ENCODE results near the gene GPR135.

The GPR135 gene

DNA sequence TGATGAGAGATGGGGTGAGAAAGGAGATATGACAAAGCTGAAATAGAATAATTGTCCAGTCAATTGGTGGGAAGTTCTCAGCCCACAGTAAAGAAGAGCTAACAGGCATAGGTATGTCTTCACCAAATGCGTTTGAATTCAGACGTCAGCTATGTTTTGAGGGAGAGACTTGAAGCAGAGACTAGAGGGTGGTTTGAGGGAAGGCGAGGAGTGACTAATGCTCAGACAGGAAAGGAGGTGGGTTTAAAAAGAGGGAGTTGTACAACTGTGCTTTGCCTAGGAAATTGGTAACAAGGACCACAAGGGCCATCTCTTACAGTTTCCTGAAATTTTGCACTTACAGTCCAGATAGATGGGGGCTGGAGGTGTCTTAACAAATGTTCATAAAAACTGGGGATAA, 25.6 kb upstream of the GPR135 start:
- no peak overlapping the region for H3K27ac ChIP-seq (ENCODE audit: insufficient read depth, low read depth, low read length, poor library complexity, severe bottlenecking)
- H3K36me3 ChIP-seq (ENCODE audit: control insufficient read depth, insufficient read depth, low read length): peaks cover 35% of the 10 kb centered on the region
- no peaks in the 10 kb centered on the region for H3K9me3 ChIP-seq (ENCODE audit: control insufficient read depth, low read length)
- no peak overlapping the region for H3K4me3 ChIP-seq (ENCODE audit: insufficient read depth, low read depth, low read length)
- no peaks in the 10 kb centered on the region for H3K27me3 ChIP-seq (ENCODE audit: control insufficient read depth, insufficient read depth, low read length, poor library complexity, severe bottlenecking)
- 94 to 96% methylated on average over 3 of the region's 3 CpGs for WGBS, 2 experiments
- no peaks in the 10 kb centered on the region for H3K4me1 ChIP-seq (ENCODE audit: control insufficient read depth, insufficient read depth, low read length)

DNA sequence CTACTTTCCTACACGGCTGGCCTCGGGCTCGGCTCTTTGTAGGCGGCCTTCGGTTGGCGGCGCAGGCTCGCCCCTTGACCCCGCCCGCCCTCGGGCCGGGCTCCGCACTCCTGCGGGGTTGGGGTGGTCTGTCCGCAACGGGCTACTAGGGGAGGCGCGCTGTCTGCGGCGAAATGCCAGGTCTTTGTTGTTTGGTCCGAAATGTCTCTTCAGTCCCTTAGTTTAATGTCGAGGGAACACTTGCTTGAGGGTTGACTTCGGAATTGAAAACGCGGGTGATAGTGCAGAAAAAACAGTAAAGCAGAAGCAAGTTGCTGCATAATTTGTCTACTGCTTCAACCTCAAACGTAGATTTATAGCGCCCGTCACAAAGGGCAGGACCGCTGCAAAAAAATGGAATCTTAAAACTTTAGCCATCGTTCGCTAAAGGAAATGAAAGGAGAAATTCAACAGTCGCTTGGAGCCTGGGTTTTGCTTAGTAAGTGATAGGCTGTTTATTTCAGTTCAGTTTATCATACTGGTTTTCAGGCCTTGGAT, 19.5 kb upstream of the GPR135 start:
- WGBS, 2 experiments: 1% methylated on average over 32 of the region's 32 CpGs
- Histone ChIP-seq H3K9me3 (ENCODE audit: control insufficient read depth, low read length) (no peaks in the 10 kb centered on the region), H3K4me1 (ENCODE audit: control insufficient read depth, insufficient read depth, low read length) (no peaks in the 10 kb centered on the region), H3K36me3 (ENCODE audit: control insufficient read depth, insufficient read depth, low read length) (peaks cover 8% of the 10 kb centered on the region), H3K27ac (ENCODE audit: insufficient read depth, low read depth, low read length, poor library complexity, severe bottlenecking) (peak overlapping the region; percentile 83), H3K4me3 (ENCODE audit: insufficient read depth, low read depth, low read length) (peak overlapping the region; percentile 90), H3K27me3 (ENCODE audit: control insufficient read depth, insufficient read depth, low read length, poor library complexity, severe bottlenecking) (no peaks in the 10 kb centered on the region)

DNA sequence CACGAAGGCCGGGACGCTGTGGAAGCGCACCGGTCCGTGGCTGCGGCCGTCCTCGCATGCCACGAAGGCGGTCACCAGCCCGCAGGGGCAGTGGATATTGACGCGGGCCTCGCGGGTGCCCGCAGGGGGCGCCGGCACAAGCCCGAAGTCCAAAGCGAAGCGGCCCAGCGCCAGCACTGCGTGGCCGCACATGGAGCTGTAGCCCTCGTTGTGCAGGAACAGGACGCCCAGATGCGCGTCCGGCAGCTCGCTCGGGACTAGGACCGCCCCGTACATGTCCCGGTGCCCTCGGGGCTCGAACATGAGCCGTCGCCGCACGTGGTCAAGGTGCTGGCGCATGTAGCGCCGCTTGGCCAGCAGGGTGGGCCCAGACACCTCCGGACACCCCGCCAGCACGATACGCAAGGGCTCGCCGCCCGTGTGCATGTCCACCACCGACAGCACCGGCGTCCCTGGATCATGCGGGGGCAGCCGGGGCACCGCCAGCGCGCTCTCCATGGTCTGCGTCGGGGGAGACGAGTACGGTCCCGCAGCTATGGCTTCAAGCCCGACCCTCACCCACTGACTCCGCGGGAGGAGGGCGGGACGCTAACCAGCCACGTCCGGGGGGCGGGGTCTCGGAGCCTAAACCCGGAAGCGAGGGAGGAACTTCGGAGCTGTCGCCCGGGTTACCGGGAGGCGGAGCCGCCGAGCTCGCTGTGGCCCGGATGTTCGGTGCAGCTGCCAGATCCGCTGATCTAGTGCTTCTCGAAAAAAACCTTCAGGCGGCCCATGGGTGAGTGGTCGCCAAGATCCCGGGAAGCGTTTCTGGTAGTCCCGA, 18.8 kb upstream of the GPR135 start, which contains the start of the genes JKAMP and L3HYPDH:
Gene JKAMP (plus strand): TSS at position 699 of the 820 bp plus-strand sequence. CDS start 73 bp downstream, at position 772.
Gene L3HYPDH (minus strand): TSS at position 590 of the 820 bp plus-strand sequence. CDS start 92 bp downstream, at position 498.
- no peaks in the 10 kb centered on the region for H3K9me3 ChIP-seq (ENCODE audit: control insufficient read depth, low read length)
- WGBS, 2 experiments: 0% methylated on average over 92 of the region's 92 CpGs
- H3K36me3 ChIP-seq (ENCODE audit: control insufficient read depth, insufficient read depth, low read length): peaks cover 6% of the 10 kb centered on the region
- H3K27me3 ChIP-seq (ENCODE audit: control insufficient read depth, insufficient read depth, low read length, poor library complexity, severe bottlenecking): no peaks in the 10 kb centered on the region
- no peaks in the 10 kb centered on the region for H3K4me1 ChIP-seq (ENCODE audit: control insufficient read depth, insufficient read depth, low read length)
- peak within 1 kb of the TSS; percentile 83 for H3K27ac ChIP-seq (ENCODE audit: insufficient read depth, low read depth, low read length, poor library complexity, severe bottlenecking)
- peak within 1 kb of the TSS; percentile 90 for H3K4me3 ChIP-seq (ENCODE audit: insufficient read depth, low read depth, low read length)

DNA sequence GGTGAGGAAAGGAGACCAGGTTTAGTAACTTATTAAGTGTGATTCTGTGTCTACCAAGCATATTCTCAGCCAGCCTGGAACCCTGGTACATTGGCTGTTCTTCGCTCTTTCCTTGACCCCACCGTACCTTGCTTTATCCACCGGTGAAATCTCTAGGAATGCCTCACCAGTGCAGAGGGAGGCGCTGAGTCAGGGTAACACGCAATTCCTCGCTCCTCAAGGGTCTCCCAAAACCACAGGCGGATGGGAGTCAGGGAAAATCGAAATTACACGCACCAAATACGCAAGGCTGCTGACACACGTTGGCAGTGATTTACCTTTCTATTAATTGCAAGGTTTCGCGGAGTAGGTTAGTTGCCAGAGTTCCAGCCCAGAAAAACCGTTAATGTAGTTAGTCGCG, 18.2 kb upstream of the GPR135 start:
- H3K27ac ChIP-seq (ENCODE audit: insufficient read depth, low read depth, low read length, poor library complexity, severe bottlenecking): no peak overlapping the region
- H3K27me3 ChIP-seq (ENCODE audit: control insufficient read depth, insufficient read depth, low read length, poor library complexity, severe bottlenecking): no peaks in the 10 kb centered on the region
- 2 to 3% methylated on average over 16 of the region's 16 CpGs for WGBS, 2 experiments
- no peaks in the 10 kb centered on the region for H3K9me3 ChIP-seq (ENCODE audit: control insufficient read depth, low read length)
- peaks cover 3% of the 10 kb centered on the region for H3K36me3 ChIP-seq (ENCODE audit: control insufficient read depth, insufficient read depth, low read length)
- H3K4me1 ChIP-seq (ENCODE audit: control insufficient read depth, insufficient read depth, low read length): no peaks in the 10 kb centered on the region
- H3K4me3 ChIP-seq (ENCODE audit: insufficient read depth, low read depth, low read length): peak overlapping the region; percentile 90

DNA sequence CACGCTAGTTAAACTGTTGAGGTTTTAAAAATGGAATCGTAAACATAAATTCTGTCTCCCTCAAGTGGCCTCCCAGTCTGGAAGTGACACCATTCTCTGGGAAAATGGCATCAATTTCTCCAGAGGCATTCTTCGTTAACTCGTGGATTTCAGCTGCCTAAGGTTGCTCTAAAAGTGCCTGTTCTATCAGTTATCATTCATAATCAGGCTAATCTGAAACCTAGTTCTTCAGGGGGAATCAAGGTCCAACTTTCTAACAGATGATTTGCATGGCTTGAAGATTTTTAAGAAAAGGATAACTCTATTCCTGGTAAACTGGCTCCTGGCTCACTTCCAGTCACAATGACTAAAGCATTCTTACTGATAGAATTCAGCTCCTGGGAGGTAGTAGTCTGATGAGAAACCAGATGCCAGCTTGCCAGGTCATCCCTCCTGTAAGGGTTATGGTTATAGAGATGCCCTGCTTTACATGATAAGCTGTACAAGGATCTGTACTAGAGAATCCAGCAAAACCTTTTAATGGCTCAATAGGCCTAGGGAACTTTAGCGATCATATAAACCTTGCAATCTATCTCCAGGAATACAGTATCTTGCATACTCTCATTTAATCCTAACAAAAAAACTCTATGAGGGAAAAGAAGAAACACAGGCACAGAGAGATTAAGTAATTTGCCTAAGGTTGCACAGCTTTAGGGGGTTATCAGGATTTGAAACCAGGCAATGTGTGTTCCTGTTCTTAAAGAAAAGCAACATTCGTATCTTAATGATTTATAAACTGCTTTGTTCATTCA, 17.6 kb upstream of the GPR135 start:
- Histone ChIP-seq H3K27ac (ENCODE audit: insufficient read depth, low read depth, low read length, poor library complexity, severe bottlenecking) (no peak overlapping the region), H3K4me3 (ENCODE audit: insufficient read depth, low read depth, low read length) (peak overlapping the region; percentile 90), H3K36me3 (ENCODE audit: control insufficient read depth, insufficient read depth, low read length) (peaks cover 5% of the 10 kb centered on the region), H3K9me3 (ENCODE audit: control insufficient read depth, low read length) (no peaks in the 10 kb centered on the region), H3K27me3 (ENCODE audit: control insufficient read depth, insufficient read depth, low read length, poor library complexity, severe bottlenecking) (no peaks in the 10 kb centered on the region), H3K4me1 (ENCODE audit: control insufficient read depth, insufficient read depth, low read length) (no peaks in the 10 kb centered on the region)
- 83 to 91% methylated on average over 5 of the region's 6 CpGs for WGBS, 2 experiments

DNA sequence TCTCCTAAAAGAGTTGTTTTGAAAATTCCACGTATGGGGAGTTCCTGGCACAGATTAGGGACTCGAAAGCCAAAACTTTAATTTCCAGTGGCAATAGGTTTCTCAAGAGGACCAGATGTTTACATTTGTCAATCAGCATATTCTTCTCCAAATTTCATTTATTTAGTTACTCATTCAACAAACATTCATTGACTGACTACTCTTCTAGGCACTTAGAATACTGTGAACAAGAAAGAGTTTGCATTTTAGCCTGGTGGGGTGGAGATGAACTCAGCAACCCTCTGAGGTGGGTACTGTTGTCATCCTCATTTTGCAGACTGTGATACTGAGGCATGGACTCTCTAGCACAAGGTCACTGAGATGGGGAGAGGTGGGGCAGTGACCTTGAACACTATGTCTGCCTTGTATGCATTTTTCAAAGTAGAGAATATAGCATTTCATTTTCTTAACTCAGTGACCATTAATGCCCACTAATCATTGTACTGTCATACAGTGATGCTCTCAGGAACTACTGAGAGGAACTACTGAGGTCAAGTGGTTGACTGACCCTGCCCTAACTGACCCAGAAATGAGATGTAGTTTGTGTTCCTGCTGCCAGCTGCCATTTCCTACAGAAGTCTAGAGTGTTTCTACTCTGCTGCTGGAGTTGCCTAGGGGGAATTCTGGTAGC, 16.8 kb upstream of the GPR135 start:
- H3K4me3 ChIP-seq (ENCODE audit: insufficient read depth, low read depth, low read length): no peak overlapping the region
- H3K4me1 ChIP-seq (ENCODE audit: control insufficient read depth, insufficient read depth, low read length): no peaks in the 10 kb centered on the region
- H3K27ac ChIP-seq (ENCODE audit: insufficient read depth, low read depth, low read length, poor library complexity, severe bottlenecking): no peak overlapping the region
- WGBS, 2 experiments: 90 to 96% methylated on average over 2 of the region's 2 CpGs
- H3K27me3 ChIP-seq (ENCODE audit: control insufficient read depth, insufficient read depth, low read length, poor library complexity, severe bottlenecking): no peaks in the 10 kb centered on the region
- peaks cover 5% of the 10 kb centered on the region for H3K36me3 ChIP-seq (ENCODE audit: control insufficient read depth, insufficient read depth, low read length)
- H3K9me3 ChIP-seq (ENCODE audit: control insufficient read depth, low read length): no peaks in the 10 kb centered on the region

DNA sequence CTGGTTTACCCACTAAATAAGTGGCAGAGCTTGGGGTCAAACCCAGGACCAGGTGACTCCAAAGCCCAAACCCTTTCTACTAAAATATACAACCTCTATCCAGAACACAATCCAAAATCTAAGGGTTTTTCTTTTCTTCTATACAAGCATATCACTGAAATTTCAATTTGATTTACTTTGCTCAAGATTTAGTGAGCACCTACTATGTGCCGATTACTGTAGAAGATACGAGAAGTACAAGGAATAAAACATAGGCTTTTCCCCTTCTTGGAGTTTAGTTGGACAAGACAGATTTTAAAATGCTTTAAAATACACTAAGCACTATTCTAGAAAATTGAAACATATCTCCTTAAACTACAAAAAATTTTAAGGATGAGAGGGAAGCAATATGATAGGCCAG, 16.2 kb upstream of the GPR135 start:
- 100% methylated on average over 2 of the region's 2 CpGs for WGBS, 2 experiments
- H3K36me3 ChIP-seq (ENCODE audit: control insufficient read depth, insufficient read depth, low read length): peaks cover 5% of the 10 kb centered on the region
- H3K27me3 ChIP-seq (ENCODE audit: control insufficient read depth, insufficient read depth, low read length, poor library complexity, severe bottlenecking): no peaks in the 10 kb centered on the region
- no peak overlapping the region for H3K4me3 ChIP-seq (ENCODE audit: insufficient read depth, low read depth, low read length)
- H3K27ac ChIP-seq (ENCODE audit: insufficient read depth, low read depth, low read length, poor library complexity, severe bottlenecking): no peak overlapping the region
- no peaks in the 10 kb centered on the region for H3K4me1 ChIP-seq (ENCODE audit: control insufficient read depth, insufficient read depth, low read length)
- H3K9me3 ChIP-seq (ENCODE audit: control insufficient read depth, low read length): no peaks in the 10 kb centered on the region

DNA sequence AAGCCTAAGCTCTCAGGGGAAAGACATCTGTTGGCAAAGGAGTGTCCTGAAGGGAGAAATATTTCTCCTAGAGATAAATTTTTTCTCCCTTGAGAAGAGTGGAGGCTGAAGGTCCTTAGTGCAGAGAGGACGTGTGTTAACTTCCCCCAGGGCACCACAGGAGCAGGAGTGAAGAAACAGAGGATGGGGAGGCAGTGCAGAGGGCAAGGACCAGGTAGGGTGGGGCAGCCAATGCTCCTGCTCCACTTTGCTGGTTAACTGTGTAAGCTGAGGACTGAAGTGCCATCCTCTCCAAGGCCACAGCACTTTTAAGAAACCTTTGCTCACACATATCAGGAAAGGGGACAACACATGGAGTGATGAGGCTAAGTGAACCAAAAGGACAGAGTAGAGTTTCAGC, 15.0 kb upstream of the GPR135 start:
- Histone ChIP-seq H3K36me3 (ENCODE audit: control insufficient read depth, insufficient read depth, low read length) (peaks cover 5% of the 10 kb centered on the region), H3K4me3 (ENCODE audit: insufficient read depth, low read depth, low read length) (no peak overlapping the region), H3K9me3 (ENCODE audit: control insufficient read depth, low read length) (no peaks in the 10 kb centered on the region), H3K4me1 (ENCODE audit: control insufficient read depth, insufficient read depth, low read length) (no peaks in the 10 kb centered on the region), H3K27me3 (ENCODE audit: control insufficient read depth, insufficient read depth, low read length, poor library complexity, severe bottlenecking) (no peaks in the 10 kb centered on the region), H3K27ac (ENCODE audit: insufficient read depth, low read depth, low read length, poor library complexity, severe bottlenecking) (no peak overlapping the region)
- 62 to 64% methylated on average over 1 of the region's 1 CpG for WGBS, 2 experiments

DNA sequence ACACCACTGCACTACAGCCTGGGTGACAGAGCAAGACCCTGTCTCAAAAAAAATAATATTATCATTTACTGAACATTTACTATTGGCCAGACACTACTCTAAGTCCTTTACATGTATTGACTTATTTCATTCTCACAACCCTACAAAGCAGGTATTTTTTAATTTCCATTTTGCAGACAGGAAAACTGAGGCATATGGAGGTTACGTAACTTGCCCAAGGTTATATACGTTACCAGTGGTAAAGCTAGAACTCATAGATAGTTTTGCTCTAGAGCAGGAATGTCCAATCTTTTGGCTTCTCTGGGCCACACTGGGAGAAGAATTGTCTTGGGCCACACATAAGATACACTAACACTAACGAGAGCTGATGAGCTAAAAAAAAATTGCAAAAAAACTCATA, 13.4 kb upstream of the GPR135 start:
- no peaks in the 10 kb centered on the region for H3K27me3 ChIP-seq (ENCODE audit: control insufficient read depth, insufficient read depth, low read length, poor library complexity, severe bottlenecking)
- H3K4me3 ChIP-seq (ENCODE audit: insufficient read depth, low read depth, low read length): no peak overlapping the region
- H3K4me1 ChIP-seq (ENCODE audit: control insufficient read depth, insufficient read depth, low read length): no peaks in the 10 kb centered on the region
- 91 to 95% methylated on average over 3 of the region's 3 CpGs for WGBS, 2 experiments
- H3K27ac ChIP-seq (ENCODE audit: insufficient read depth, low read depth, low read length, poor library complexity, severe bottlenecking): no peak overlapping the region
- peaks cover 5% of the 10 kb centered on the region for H3K36me3 ChIP-seq (ENCODE audit: control insufficient read depth, insufficient read depth, low read length)
- no peaks in the 10 kb centered on the region for H3K9me3 ChIP-seq (ENCODE audit: control insufficient read depth, low read length)
